OCI-LY7 (cell line): Measurements from ENCODE around the gene POLR2M. TPM values are rescaled to one million over a fixed set of nuclear protein-coding genes. Genes with fewer than 3 reads are reported as not detected.

Experiments
- BruUV-seq: library from RNA; stranded (reverse); fragments of 400-500 nt; replicated peaks from 2 replicates; lab custom pipeline; 2021; lab: Mats Ljungman, UMichigan
- CTCF ChIA-PET: fragments of 300-600 bp; sonication (Branson Sonifier 250); formaldehyde crosslinking; loops from one replicate; lab custom pipeline; 2022; ENCODE audit warnings: antibody characterized with exemption; ENCODE audit not compliant: unreplicated experiment; lab: Charles Lee
- POLR2A ChIA-PET: fragments of 300-600 bp; sonication (Branson Sonifier 250); formaldehyde crosslinking; loops from one replicate; lab custom pipeline; 2022; ENCODE audit warnings: antibody characterized with exemption; lab: Charles Lee
- DNase-seq: peaks from one replicate; pipeline ENCODE4 v3.0.0-alpha.2; 2015; ENCODE audit warnings: low spot score
- H2AFZ ChIP-seq: fragments of 200-600 bp; sonication (generic), shearing (Covaris generic); 2 replicates; pipeline ENCODE4 v1.6.1; 2014; ENCODE audit warnings: mild to moderate bottlenecking, antibody characterized with exemption, low read length, moderate library complexity
- H3K27ac ChIP-seq: fragments of 200-600 bp; sonication (generic); 2 replicates; pipeline ENCODE4 v1.5.1; 2014; ENCODE audit warnings: mixed run types, low read depth, mild to moderate bottlenecking, moderate library complexity, low read length, inconsistent platforms; ENCODE audit not compliant: poor library complexity, severe bottlenecking
- H3K36me3 ChIP-seq: fragments of 200-600 bp; sonication (generic); 2 replicates; pipeline ENCODE4 v1.6.1; 2014; ENCODE audit warnings: mild to moderate bottlenecking, antibody characterized with exemption, low read length, moderate library complexity, mixed read lengths; ENCODE audit not compliant: insufficient read depth
- H3K4me1 ChIP-seq: fragments of 200-600 bp; sonication (generic); 2 replicates; pipeline ENCODE4 v1.5.1; 2014; ENCODE audit warnings: mild to moderate bottlenecking, low read length; ENCODE audit not compliant: insufficient read depth, poor library complexity, severe bottlenecking
- H3K4me2 ChIP-seq: fragments of 200-600 bp; sonication (generic); 2 replicates; pipeline ENCODE4 v1.6.1; 2014; ENCODE audit warnings: mild to moderate bottlenecking, low read length
- H3K4me3 ChIP-seq: fragments of 200-600 bp; sonication (generic); 2 replicates; pipeline ENCODE4 v1.5.1; 2014; ENCODE audit warnings: mild to moderate bottlenecking, low read depth, low read length; ENCODE audit not compliant: poor library complexity, severe bottlenecking
- H3K79me2 ChIP-seq: fragments of 200-600 bp; sonication (generic); 2 replicates; pipeline ENCODE4 v1.6.1; 2016; ENCODE audit warnings: low read depth, mild to moderate bottlenecking, low read length, moderate library complexity, mixed read lengths; ENCODE audit not compliant: insufficient read depth
- H3K9me2 ChIP-seq: fragments of 200-600 bp; sonication (generic); 2 replicates; pipeline ENCODE4 v1.6.1; 2016; ENCODE audit warnings: mild to moderate bottlenecking, low read length, mixed read lengths; ENCODE audit not compliant: insufficient read depth
- H3K9me3 ChIP-seq: fragments of 200-600 bp; sonication (generic); 2 replicates; pipeline ENCODE4 v1.6.1; 2014; ENCODE audit warnings: mild to moderate bottlenecking, mixed run types, low read length, mixed read lengths
- H4K20me1 ChIP-seq: fragments of 200-600 bp; sonication (generic); 2 replicates; pipeline ENCODE4 v1.6.1; 2014; ENCODE audit warnings: mild to moderate bottlenecking, antibody characterized with exemption, low read length, moderate library complexity, mixed read lengths; ENCODE audit not compliant: insufficient read depth
- CTCF ChIP-seq: fragments of 200-600 bp; sonication (generic); conservative IDR thresholded peaks from 2 replicates; pipeline ENCODE4 v1.5.1; 2014; ENCODE audit warnings: mild to moderate bottlenecking, antibody characterized with exemption, low read length, moderate library complexity, mixed read lengths
- EZH2phosphoT487 ChIP-seq: fragments of 200-600 bp; sonication (generic); IDR thresholded peaks from 2 replicates; pipeline ENCODE4 v1.6.1; 2018; ENCODE audit warnings: low read depth, borderline replicate concordance, mild to moderate bottlenecking, mixed run types, antibody characterized with exemption, low read length, moderate library complexity, mixed read lengths
- intact Hi-C: fragments of 100-400 bp; cut with micrococcal nuclease; formaldehyde crosslinking; loops from one replicate; pipeline ENCODE4 v1.10.0; 2022; ENCODE audit not compliant: unreplicated experiment
- total RNA-seq, 2 experiments: library from RNA; depleted of rRNA in 1 of 2; stranded (reverse); fragments of >200 nt in 1 of 2; shearing (Covaris generic) in 1 of 2; gene quantifications; 2 replicates each; pipeline ENCODE4 v1.2.3, GENCODE V29; 2014 to 2022

The POLR2M gene
- total RNA-seq, 2 experiments from 2014 or later = 77.6 to 154 TPM

- POLR2A ChIA-PET = interaction anchor here (0.7 kb wide), 1 partner anchor 44 kb away, joined by 4 read pairs; no protein-coding TSS in a partner anchor
- Histone ChIP-seq H3K36me3 (no peaks in the 10 kb centered on the region), H3K9me2 (no peaks in the 10 kb centered on the region), H3K4me1 (no peaks in the 10 kb centered on the region), H2AFZ (no peak overlapping the region), H3K4me3 (no peak overlapping the region), H3K27ac (no peak overlapping the region), H4K20me1 (no peaks in the 10 kb centered on the region), H3K79me2 (no peaks in the 10 kb centered on the region), H3K9me3 (no peaks in the 10 kb centered on the region), H3K4me2 (no peak overlapping the region)
- TF ChIP-seq CTCF = no peak
- no peak for TF ChIP-seq EZH2phosphoT487
- BruUV-seq = no TSS peak
- DNase-seq = no peak
- CTCF ChIA-PET = no interaction called here
- intact Hi-C loops = loop anchor here (10.0 kb wide), 1 partner anchor 124 kb away; no protein-coding TSS in a partner anchor
These were observed 34.6 kb downstream of the POLR2M start for GRCh38 chr15:57741089-57741488.

GRCh38 chr15:57743424-57743823, 36.9 kb downstream of the POLR2M start:
- BruUV-seq = no TSS peak
- H4K20me1 ChIP-seq = no peaks in the 10 kb centered on the region
- peak; percentile 4 for DNase-seq

More at GRCh38 chr15:57743424-57743823, 36.9 kb downstream of the POLR2M start:
- H2AFZ ChIP-seq = no peak overlapping the region
- no peaks in the 10 kb centered on the region for H3K4me1 ChIP-seq
- H3K79me2 ChIP-seq = no peaks in the 10 kb centered on the region
- no peaks in the 10 kb centered on the region for H3K9me2 ChIP-seq
- no peak overlapping the region for H3K4me3 ChIP-seq
- no peaks in the 10 kb centered on the region for H3K36me3 ChIP-seq
- ChIA-PET POLR2A (no interaction called here), CTCF (no interaction called here)
- no peak overlapping the region for H3K4me2 ChIP-seq
- no peaks in the 10 kb centered on the region for H3K9me3 ChIP-seq
- no peak overlapping the region for H3K27ac ChIP-seq
- intact Hi-C loops = loop anchor here (10.0 kb wide), 1 partner anchor 121 kb away; no protein-coding TSS in a partner anchor
- no peak for TF ChIP-seq EZH2phosphoT487
- TF ChIP-seq CTCF = 0 out of 2 replicates have a peak, but pooled peaks have one; percentile 21
